HFF-Myc (cell line): Measurements from ENCODE around the gene BORCS5.

Experiments
- DNase-seq: peaks from one replicate; pipeline ENCODE4 v3.0.0-alpha.2; 2011; ENCODE audit warnings: low read depth; ENCODE audit errors: extremely low read depth
- H3K4me3 ChIP-seq: replicated peaks from 2 replicates; pipeline ENCODE4 v1.5.1; 2011; ENCODE audit warnings: low read depth, mild to moderate bottlenecking, control low read depth, low read length
- TF ChIP-seq, protein P1 (sequence below): IDR thresholded peaks from 2 replicates; pipeline ENCODE4 v1.5.1; 2012; ENCODE audit warnings: mild to moderate bottlenecking, low read depth, low read length, control low read depth; ENCODE audit errors: missing control alignments

BORCS5 gene

DNA sequence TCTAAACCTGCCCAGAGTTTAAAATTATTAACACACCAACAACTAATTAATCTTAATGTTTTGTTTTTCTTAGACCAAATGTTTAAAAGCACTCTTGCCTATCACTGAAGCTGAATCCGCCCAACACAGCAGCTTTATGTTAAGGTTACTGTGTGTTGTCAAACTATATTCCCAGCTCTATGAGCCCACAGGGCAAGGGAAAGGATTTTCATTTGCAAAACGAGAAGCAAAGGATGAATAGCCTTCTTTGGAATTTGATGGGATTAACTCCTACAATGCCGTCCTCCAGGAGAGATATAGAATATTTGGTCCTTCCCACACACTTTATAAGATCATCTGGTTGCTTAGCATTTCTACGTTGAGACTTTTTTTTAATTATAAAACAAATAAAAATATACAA lies 162.0 kb downstream of the BORCS5 start:
- H3K4me3 ChIP-seq = no peak overlapping the region
- DNase-seq = no peak
- TF ChIP-seq, protein P1, sequence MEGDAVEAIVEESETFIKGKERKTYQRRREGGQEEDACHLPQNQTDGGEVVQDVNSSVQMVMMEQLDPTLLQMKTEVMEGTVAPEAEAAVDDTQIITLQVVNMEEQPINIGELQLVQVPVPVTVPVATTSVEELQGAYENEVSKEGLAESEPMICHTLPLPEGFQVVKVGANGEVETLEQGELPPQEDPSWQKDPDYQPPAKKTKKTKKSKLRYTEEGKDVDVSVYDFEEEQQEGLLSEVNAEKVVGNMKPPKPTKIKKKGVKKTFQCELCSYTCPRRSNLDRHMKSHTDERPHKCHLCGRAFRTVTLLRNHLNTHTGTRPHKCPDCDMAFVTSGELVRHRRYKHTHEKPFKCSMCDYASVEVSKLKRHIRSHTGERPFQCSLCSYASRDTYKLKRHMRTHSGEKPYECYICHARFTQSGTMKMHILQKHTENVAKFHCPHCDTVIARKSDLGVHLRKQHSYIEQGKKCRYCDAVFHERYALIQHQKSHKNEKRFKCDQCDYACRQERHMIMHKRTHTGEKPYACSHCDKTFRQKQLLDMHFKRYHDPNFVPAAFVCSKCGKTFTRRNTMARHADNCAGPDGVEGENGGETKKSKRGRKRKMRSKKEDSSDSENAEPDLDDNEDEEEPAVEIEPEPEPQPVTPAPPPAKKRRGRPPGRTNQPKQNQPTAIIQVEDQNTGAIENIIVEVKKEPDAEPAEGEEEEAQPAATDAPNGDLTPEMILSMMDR = no peak
